Neural cell (in vitro differentiated cells): ENCODE data around the gene HRH2. TPM values are rescaled to one million over a fixed set of nuclear protein-coding genes. Genes with fewer than 3 reads are reported as not detected.

Source experiments
- H2AFZ ChIP-seq: fragments of 200-600, 300-800 bp; sonication (generic), shearing (Covaris generic); 2 replicates; pipeline ENCODE4 v1.6.0; 2014; ENCODE audit warnings: low read depth, mild to moderate bottlenecking, antibody characterized with exemption, low read length, moderate library complexity
- H3F3A ChIP-seq: fragments of 200-600 bp; shearing (Covaris generic); 2 replicates; pipeline ENCODE4 v1.6.1; 2016; ENCODE audit warnings: mild to moderate bottlenecking, moderate library complexity, mixed read lengths, antibody characterized with exemption, low read length; ENCODE audit not compliant: insufficient read depth, poor library complexity, severe bottlenecking
- H3K27ac ChIP-seq: fragments of 200-600, 300-800 bp; sonication (generic), shearing (Covaris generic); 2 replicates; pipeline ENCODE4 v1.5.1; 2014; ENCODE audit warnings: mild to moderate bottlenecking, low read length, moderate library complexity
- H3K27me3 ChIP-seq: fragments of 300-800, 200-600 bp; sonication (generic), shearing (Covaris generic); 2 replicates; pipeline ENCODE4 v1.6.0; 2014; ENCODE audit warnings: mild to moderate bottlenecking, low read depth, low read length, moderate library complexity; ENCODE audit not compliant: insufficient read depth
- H3K36me3 ChIP-seq: fragments of 300-800, 200-600 bp; sonication (generic), shearing (Covaris generic); 2 replicates; pipeline ENCODE4 v1.5.1; 2014; ENCODE audit warnings: mild to moderate bottlenecking, antibody characterized with exemption, low read length, moderate library complexity; ENCODE audit not compliant: insufficient read depth
- H3K4me2 ChIP-seq: fragments of 300-800, 200-600 bp; sonication (generic), shearing (Covaris generic); 2 replicates; pipeline ENCODE4 v1.6.0; 2014; ENCODE audit warnings: mild to moderate bottlenecking, low read length
- H3K4me3 ChIP-seq: fragments of 300-800, 200-600 bp; sonication (generic), shearing (Covaris generic); 2 replicates; pipeline ENCODE4 v1.5.1; 2014; ENCODE audit warnings: mild to moderate bottlenecking, low read length, moderate library complexity
- H3K79me2 ChIP-seq: fragments of 200-600 bp; shearing (Covaris generic); replicated peaks from 2 replicates; pipeline ENCODE4 v1.6.0; 2014; ENCODE audit warnings: mild to moderate bottlenecking, low read length, moderate library complexity; ENCODE audit not compliant: insufficient read depth
- H3K9ac ChIP-seq: fragments of 300-800, 200-600 bp; sonication (generic), shearing (Covaris generic); 2 replicates; pipeline ENCODE4 v1.6.1; 2016; ENCODE audit warnings: mild to moderate bottlenecking, low read length, mixed read lengths
- H3K9me2 ChIP-seq: fragments of 200-600 bp; shearing (Covaris generic); 2 replicates; pipeline ENCODE4 v1.6.1; 2016; ENCODE audit warnings: mild to moderate bottlenecking, low read length, mixed read lengths; ENCODE audit not compliant: insufficient read depth
- H3K9me3 ChIP-seq: fragments of 200-600, 300-800 bp; sonication (generic), shearing (Covaris generic); 2 replicates; pipeline ENCODE4 v1.6.1; 2016; ENCODE audit warnings: mild to moderate bottlenecking, mixed run types, low read length, moderate library complexity, mixed read lengths
- H4K20me1 ChIP-seq: fragments of 200-600 bp; shearing (Covaris generic); 2 replicates; pipeline ENCODE4 v1.6.1; 2016; ENCODE audit warnings: mild to moderate bottlenecking, mixed run types; ENCODE audit not compliant: insufficient read depth
- EP300 ChIP-seq: fragments of 450-650 bp; conservative IDR thresholded peaks from 2 replicates; pipeline ENCODE4 v1.6.1; 2014; ENCODE audit warnings: antibody characterized with exemption, mild to moderate bottlenecking, moderate library complexity; ENCODE audit not compliant: poor library complexity, severe bottlenecking
- EZH2 ChIP-seq: fragments of 200-600, 300-800 bp; shearing (Covaris generic), sonication (generic); IDR thresholded peaks from 2 replicates; pipeline ENCODE4 v1.6.1; 2014; ENCODE audit warnings: antibody characterized with exemption, low read length, borderline replicate concordance, mild to moderate bottlenecking; ENCODE audit not compliant: insufficient read depth, poor library complexity, severe bottlenecking
- MXI1 ChIP-seq: fragments of 450-650 bp; conservative IDR thresholded peaks from 2 replicates; pipeline ENCODE4 v1.6.1; 2014; ENCODE audit warnings: antibody characterized with exemption, mild to moderate bottlenecking; ENCODE audit not compliant: poor library complexity, severe bottlenecking
- POLR2AphosphoS5 ChIP-seq: IDR thresholded peaks from 2 replicates; pipeline ENCODE4 v1.6.1; 2012
- RAD21 ChIP-seq: fragments of 450-650 bp; conservative IDR thresholded peaks from 2 replicates; pipeline ENCODE4 v1.6.1; 2014; ENCODE audit warnings: antibody characterized with exemption, mild to moderate bottlenecking, moderate library complexity
- SMC3 ChIP-seq: fragments of 450-650 bp; conservative IDR thresholded peaks from 2 replicates; pipeline ENCODE4 v1.6.1; 2014; ENCODE audit warnings: antibody characterized with exemption, mild to moderate bottlenecking, moderate library complexity; ENCODE audit not compliant: poor library complexity
- TAF1 ChIP-seq: IDR thresholded peaks from 2 replicates; pipeline ENCODE4 v1.6.1; 2012; ENCODE audit warnings: low read depth
- polyA plus RNA-seq: library from polyadenylated mRNA; depleted of rRNA; stranded (reverse); fragments of >200 nt; gene quantifications from 2 replicates; pipeline ENCODE4 v1.2.3, GENCODE V29; 2014
- TF ChIP-seq, protein P1 (sequence below): IDR thresholded peaks from 2 replicates; pipeline ENCODE4 v1.6.1; 2012; ENCODE audit warnings: borderline replicate concordance
- TF ChIP-seq, protein P2 (sequence below): fragments of 450-650 bp; IDR thresholded peaks from 2 replicates; pipeline ENCODE4 v1.5.1; 2014; ENCODE audit warnings: antibody characterized with exemption, mild to moderate bottlenecking, moderate library complexity; ENCODE audit not compliant: poor library complexity, severe bottlenecking

HRH2 gene
- polyA plus RNA-seq, 1 donor from 2014 or later: 0.09 TPM

DNA sequence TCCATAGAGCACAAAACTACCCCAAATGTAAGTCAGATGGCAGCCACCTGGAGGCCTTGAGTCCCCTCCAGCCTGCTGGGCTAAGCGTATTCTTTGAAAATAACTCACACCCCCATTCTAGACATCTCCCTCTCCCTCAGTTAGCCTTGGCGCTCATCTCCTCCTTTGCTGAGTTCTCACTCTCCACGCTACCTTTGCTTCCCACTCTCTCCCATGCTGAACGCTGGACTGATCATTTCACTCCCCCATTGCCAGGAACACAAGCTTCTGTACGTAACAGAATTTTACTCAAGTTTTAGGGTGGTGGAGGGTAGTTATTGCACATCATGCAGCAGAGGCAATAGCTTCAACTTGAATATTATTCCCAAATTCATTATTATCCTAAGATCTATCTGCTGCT, 47.5 kb upstream of the HRH2 start:
- Histone ChIP-seq H3K36me3 (no peaks in the 10 kb centered on the region), H3K9me2 (no peaks in the 10 kb centered on the region), H3K9me3 (peaks cover 4% of the 10 kb centered on the region), H3K27me3 (no peaks in the 10 kb centered on the region), H2AFZ (no peak overlapping the region), H3K4me3 (no peak overlapping the region), H3K27ac (no peak overlapping the region), H3K4me2 (no peak overlapping the region), H4K20me1 (no peaks in the 10 kb centered on the region), H3K9ac (no peak overlapping the region), H3K79me2 (no peaks in the 10 kb centered on the region), H3F3A (no peaks in the 10 kb centered on the region)
- TF ChIP-seq, protein P1, sequence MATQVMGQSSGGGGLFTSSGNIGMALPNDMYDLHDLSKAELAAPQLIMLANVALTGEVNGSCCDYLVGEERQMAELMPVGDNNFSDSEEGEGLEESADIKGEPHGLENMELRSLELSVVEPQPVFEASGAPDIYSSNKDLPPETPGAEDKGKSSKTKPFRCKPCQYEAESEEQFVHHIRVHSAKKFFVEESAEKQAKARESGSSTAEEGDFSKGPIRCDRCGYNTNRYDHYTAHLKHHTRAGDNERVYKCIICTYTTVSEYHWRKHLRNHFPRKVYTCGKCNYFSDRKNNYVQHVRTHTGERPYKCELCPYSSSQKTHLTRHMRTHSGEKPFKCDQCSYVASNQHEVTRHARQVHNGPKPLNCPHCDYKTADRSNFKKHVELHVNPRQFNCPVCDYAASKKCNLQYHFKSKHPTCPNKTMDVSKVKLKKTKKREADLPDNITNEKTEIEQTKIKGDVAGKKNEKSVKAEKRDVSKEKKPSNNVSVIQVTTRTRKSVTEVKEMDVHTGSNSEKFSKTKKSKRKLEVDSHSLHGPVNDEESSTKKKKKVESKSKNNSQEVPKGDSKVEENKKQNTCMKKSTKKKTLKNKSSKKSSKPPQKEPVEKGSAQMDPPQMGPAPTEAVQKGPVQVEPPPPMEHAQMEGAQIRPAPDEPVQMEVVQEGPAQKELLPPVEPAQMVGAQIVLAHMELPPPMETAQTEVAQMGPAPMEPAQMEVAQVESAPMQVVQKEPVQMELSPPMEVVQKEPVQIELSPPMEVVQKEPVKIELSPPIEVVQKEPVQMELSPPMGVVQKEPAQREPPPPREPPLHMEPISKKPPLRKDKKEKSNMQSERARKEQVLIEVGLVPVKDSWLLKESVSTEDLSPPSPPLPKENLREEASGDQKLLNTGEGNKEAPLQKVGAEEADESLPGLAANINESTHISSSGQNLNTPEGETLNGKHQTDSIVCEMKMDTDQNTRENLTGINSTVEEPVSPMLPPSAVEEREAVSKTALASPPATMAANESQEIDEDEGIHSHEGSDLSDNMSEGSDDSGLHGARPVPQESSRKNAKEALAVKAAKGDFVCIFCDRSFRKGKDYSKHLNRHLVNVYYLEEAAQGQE: no peak
- no peak for TF ChIP-seq MXI1
- TF ChIP-seq TAF1: no peak
- no peak for TF ChIP-seq RAD21
- no peak for TF ChIP-seq EP300
- TF ChIP-seq POLR2AphosphoS5: no peak
- TF ChIP-seq SMC3: no peak
- no peak for TF ChIP-seq EZH2

DNA sequence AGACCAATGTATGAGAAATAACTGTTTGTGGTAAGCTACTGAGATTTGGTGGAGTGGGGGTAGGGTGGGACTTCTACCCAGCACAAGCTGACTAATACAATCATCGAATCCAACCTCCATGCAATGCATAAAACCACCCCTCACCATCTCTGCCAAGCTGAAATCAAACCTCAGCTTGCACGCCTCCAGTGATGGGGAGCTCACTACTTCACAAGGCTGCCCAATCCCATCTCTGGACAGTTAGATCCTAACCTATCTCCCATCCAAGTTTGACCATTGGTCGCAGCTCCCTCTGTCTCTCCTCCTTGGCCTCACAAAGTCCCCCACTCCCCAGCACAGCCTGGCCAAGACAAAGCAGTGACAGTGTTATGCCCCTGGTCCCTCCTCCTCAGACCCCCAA, 47.0 kb upstream of the HRH2 start:
- no peak overlapping the region for H3K4me3 ChIP-seq
- TF ChIP-seq EZH2 (no peak), EP300 (no peak), SMC3 (no peak), TAF1 (no peak), MXI1 (no peak), RAD21 (no peak), POLR2AphosphoS5 (no peak)
- TF ChIP-seq, protein P1: no peak
- TF ChIP-seq, protein P2, sequence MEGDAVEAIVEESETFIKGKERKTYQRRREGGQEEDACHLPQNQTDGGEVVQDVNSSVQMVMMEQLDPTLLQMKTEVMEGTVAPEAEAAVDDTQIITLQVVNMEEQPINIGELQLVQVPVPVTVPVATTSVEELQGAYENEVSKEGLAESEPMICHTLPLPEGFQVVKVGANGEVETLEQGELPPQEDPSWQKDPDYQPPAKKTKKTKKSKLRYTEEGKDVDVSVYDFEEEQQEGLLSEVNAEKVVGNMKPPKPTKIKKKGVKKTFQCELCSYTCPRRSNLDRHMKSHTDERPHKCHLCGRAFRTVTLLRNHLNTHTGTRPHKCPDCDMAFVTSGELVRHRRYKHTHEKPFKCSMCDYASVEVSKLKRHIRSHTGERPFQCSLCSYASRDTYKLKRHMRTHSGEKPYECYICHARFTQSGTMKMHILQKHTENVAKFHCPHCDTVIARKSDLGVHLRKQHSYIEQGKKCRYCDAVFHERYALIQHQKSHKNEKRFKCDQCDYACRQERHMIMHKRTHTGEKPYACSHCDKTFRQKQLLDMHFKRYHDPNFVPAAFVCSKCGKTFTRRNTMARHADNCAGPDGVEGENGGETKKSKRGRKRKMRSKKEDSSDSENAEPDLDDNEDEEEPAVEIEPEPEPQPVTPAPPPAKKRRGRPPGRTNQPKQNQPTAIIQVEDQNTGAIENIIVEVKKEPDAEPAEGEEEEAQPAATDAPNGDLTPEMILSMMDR: no peak
- H3K9me2 ChIP-seq: no peaks in the 10 kb centered on the region
- no peaks in the 10 kb centered on the region for H3K79me2 ChIP-seq
- H3K36me3 ChIP-seq: no peaks in the 10 kb centered on the region
- no peak overlapping the region for H2AFZ ChIP-seq
- no peaks in the 10 kb centered on the region for H3K27me3 ChIP-seq
- H3F3A ChIP-seq: no peaks in the 10 kb centered on the region
- H3K9ac ChIP-seq: no peak overlapping the region
- H3K27ac ChIP-seq: no peak overlapping the region
- H3K4me2 ChIP-seq: no peak overlapping the region
- peaks cover under 1% of the 10 kb centered on the region for H3K9me3 ChIP-seq
- no peaks in the 10 kb centered on the region for H4K20me1 ChIP-seq
